ENCODE measurements around the gene RAPGEF1.
"Not testable (repeated sequence)": the region's sequence is repeated elsewhere in the genome, so short reads cannot be mapped to it uniquely, and the experiment has no call there.

The RAPGEF1 gene

GRCh38 chr9:131691969-131692611, 47.8 kb downstream of the RAPGEF1 start:
- H3K4me1 ChIP-seq (ENCODE audit: insufficient read depth, low read length) = peaks cover 34% of the 10 kb centered on the region

GRCh38 chr9:131690941-131691573, 48.8 kb downstream of the RAPGEF1 start:
- H3K4me1 ChIP-seq (ENCODE audit: insufficient read depth, low read length) = peaks cover 31% of the 10 kb centered on the region

More at GRCh38 chr9:131691969-131692611, 47.8 kb downstream of the RAPGEF1 start:
- H3K27ac ChIP-seq (ENCODE audit: low read length) = no peak overlapping the region
- no peak overlapping the region for H3K9ac ChIP-seq (ENCODE audit: low read depth, low read length)
- H3K36me3 ChIP-seq (ENCODE audit: insufficient read depth, low read depth, low read length) = no peaks in the 10 kb centered on the region
- no peak overlapping the region for H3K4me3 ChIP-seq (ENCODE audit: low read length)
- H3K9me3 ChIP-seq (ENCODE audit: insufficient read depth, low read depth, low read length) = no peaks in the 10 kb centered on the region
- no peaks in the 10 kb centered on the region for H3K27me3 ChIP-seq (ENCODE audit: insufficient read depth, low read length)

GRCh38 chr9:131690462-131690861, 49.4 kb downstream of the RAPGEF1 start:
- no peak overlapping the region for H3K27ac ChIP-seq (ENCODE audit: low read length)
- H3K4me1 ChIP-seq (ENCODE audit: insufficient read depth, low read length) = peaks cover 25% of the 10 kb centered on the region
- H3K4me3 ChIP-seq (ENCODE audit: low read length) = no peak overlapping the region
- H3K9me3 ChIP-seq (ENCODE audit: insufficient read depth, low read depth, low read length) = no peaks in the 10 kb centered on the region
- H3K27me3 ChIP-seq (ENCODE audit: insufficient read depth, low read length) = no peaks in the 10 kb centered on the region
- H3K9ac ChIP-seq (ENCODE audit: low read depth, low read length) = no peak overlapping the region
- H3K36me3 ChIP-seq (ENCODE audit: insufficient read depth, low read depth, low read length) = no peaks in the 10 kb centered on the region

More at GRCh38 chr9:131690941-131691573, 48.8 kb downstream of the RAPGEF1 start:
- Histone ChIP-seq H3K36me3 (ENCODE audit: insufficient read depth, low read depth, low read length) (no peaks in the 10 kb centered on the region), H3K9me3 (ENCODE audit: insufficient read depth, low read depth, low read length) (no peaks in the 10 kb centered on the region), H3K4me3 (ENCODE audit: low read length) (no peak overlapping the region), H3K9ac (ENCODE audit: low read depth, low read length) (no peak overlapping the region), H3K27ac (ENCODE audit: low read length) (no peak overlapping the region), H3K27me3 (ENCODE audit: insufficient read depth, low read length) (no peaks in the 10 kb centered on the region)

- Histone ChIP-seq H3K4me1 (ENCODE audit: insufficient read depth, low read length) (peaks cover 10% of the 10 kb centered on the region), H3K9me3 (ENCODE audit: insufficient read depth, low read depth, low read length) (no peaks in the 10 kb centered on the region), H3K4me3 (ENCODE audit: low read length) (no peak overlapping the region), H3K9ac (ENCODE audit: low read depth, low read length) (no peak overlapping the region), H3K27me3 (ENCODE audit: insufficient read depth, low read length) (no peaks in the 10 kb centered on the region), H3K36me3 (ENCODE audit: insufficient read depth, low read depth, low read length) (no peaks in the 10 kb centered on the region), H3K27ac (ENCODE audit: low read length) (no peak overlapping the region)
Measured at GRCh38 chr9:131688377-131688776, 51.5 kb downstream of the RAPGEF1 start.

- Histone ChIP-seq H3K9me3 (ENCODE audit: insufficient read depth, low read depth, low read length) (no peaks in the 10 kb centered on the region), H3K27ac (ENCODE audit: low read length) (no peak overlapping the region), H3K36me3 (ENCODE audit: insufficient read depth, low read depth, low read length) (no peaks in the 10 kb centered on the region), H3K4me1 (ENCODE audit: insufficient read depth, low read length) (peaks cover 26% of the 10 kb centered on the region; the same call in 1 of the 2 replicates), H3K4me3 (ENCODE audit: low read length) (no peak overlapping the region), H3K9ac (ENCODE audit: low read depth, low read length) (no peak overlapping the region), H3K27me3 (ENCODE audit: insufficient read depth, low read length) (no peaks in the 10 kb centered on the region)
Measured at GRCh38 chr9:131685753-131686706, 53.8 kb downstream of the RAPGEF1 start.

- not testable (repeated sequence) for H3K36me3 ChIP-seq (ENCODE audit: insufficient read depth, low read depth, low read length); H3K27me3 ChIP-seq (ENCODE audit: insufficient read depth, low read length); H3K27ac ChIP-seq (ENCODE audit: low read length); H3K9me3 ChIP-seq (ENCODE audit: insufficient read depth, low read depth, low read length); H3K4me3 ChIP-seq (ENCODE audit: low read length)
- Histone ChIP-seq H3K4me1 (ENCODE audit: insufficient read depth, low read length) (peaks cover 45% of the 10 kb centered on the region), H3K9ac (ENCODE audit: low read depth, low read length) (0 out of 2 replicates have a peak overlapping the region, but pooled peaks have one; percentile 17)
Measured at GRCh38 chr9:131683094-131683493, 56.8 kb downstream of the RAPGEF1 start.

GRCh38 chr9:131682261-131682660, 57.6 kb downstream of the RAPGEF1 start:
- H3K36me3 ChIP-seq (ENCODE audit: insufficient read depth, low read depth, low read length) = no peaks in the 10 kb centered on the region
- peaks cover 53% of the 10 kb centered on the region for H3K4me1 ChIP-seq (ENCODE audit: insufficient read depth, low read length)
- H3K9ac ChIP-seq (ENCODE audit: low read depth, low read length) = peak overlapping the region; percentile 30; the same call in 1 of the 2 replicates
- H3K4me3 ChIP-seq (ENCODE audit: low read length) = no peak overlapping the region
- no peak overlapping the region for H3K27ac ChIP-seq (ENCODE audit: low read length)
- no peaks in the 10 kb centered on the region for H3K27me3 ChIP-seq (ENCODE audit: insufficient read depth, low read length)
- no peaks in the 10 kb centered on the region for H3K9me3 ChIP-seq (ENCODE audit: insufficient read depth, low read depth, low read length)

- H3K9ac ChIP-seq (ENCODE audit: low read depth, low read length); H3K4me3 ChIP-seq (ENCODE audit: low read length); H3K27ac ChIP-seq (ENCODE audit: low read length); H3K36me3 ChIP-seq (ENCODE audit: insufficient read depth, low read depth, low read length); H3K9me3 ChIP-seq (ENCODE audit: insufficient read depth, low read depth, low read length); H3K27me3 ChIP-seq (ENCODE audit: insufficient read depth, low read length): not testable (repeated sequence)
- peaks cover 57% of the 10 kb centered on the region for H3K4me1 ChIP-seq (ENCODE audit: insufficient read depth, low read length)
Measured at GRCh38 chr9:131681826-131682225, 58.0 kb downstream of the RAPGEF1 start.

GRCh38 chr9:131681108-131681507, 58.8 kb downstream of the RAPGEF1 start:
- not testable (repeated sequence) for H3K27me3 ChIP-seq (ENCODE audit: insufficient read depth, low read length); H3K9ac ChIP-seq (ENCODE audit: low read depth, low read length); H3K9me3 ChIP-seq (ENCODE audit: insufficient read depth, low read depth, low read length); H3K36me3 ChIP-seq (ENCODE audit: insufficient read depth, low read depth, low read length); H3K27ac ChIP-seq (ENCODE audit: low read length); H3K4me3 ChIP-seq (ENCODE audit: low read length)
- H3K4me1 ChIP-seq (ENCODE audit: insufficient read depth, low read length) = peaks cover 60% of the 10 kb centered on the region

GRCh38 chr9:131679261-131680020, 60.4 kb downstream of the RAPGEF1 start:
- Histone ChIP-seq H3K9ac (ENCODE audit: low read depth, low read length) (no peak overlapping the region), H3K27ac (ENCODE audit: low read length) (peak overlapping the region; percentile 18), H3K9me3 (ENCODE audit: insufficient read depth, low read depth, low read length) (no peaks in the 10 kb centered on the region), H3K4me3 (ENCODE audit: low read length) (no peak overlapping the region), H3K4me1 (ENCODE audit: insufficient read depth, low read length) (peaks cover 74% of the 10 kb centered on the region), H3K27me3 (ENCODE audit: insufficient read depth, low read length) (no peaks in the 10 kb centered on the region), H3K36me3 (ENCODE audit: insufficient read depth, low read depth, low read length) (no peaks in the 10 kb centered on the region)

- Histone ChIP-seq H3K27me3 (ENCODE audit: insufficient read depth, low read length) (no peaks in the 10 kb centered on the region), H3K4me3 (ENCODE audit: low read length) (peak overlapping the region; percentile 19; the same call in 1 of the 2 replicates), H3K4me1 (ENCODE audit: insufficient read depth, low read length) (peaks cover 76% of the 10 kb centered on the region), H3K36me3 (ENCODE audit: insufficient read depth, low read depth, low read length) (no peaks in the 10 kb centered on the region), H3K9ac (ENCODE audit: low read depth, low read length) (peak overlapping the region; percentile 49; the same call in 1 of the 2 replicates), H3K9me3 (ENCODE audit: insufficient read depth, low read depth, low read length) (no peaks in the 10 kb centered on the region), H3K27ac (ENCODE audit: low read length) (peak overlapping the region; percentile 59)
Measured at GRCh38 chr9:131678499-131679111, 61.3 kb downstream of the RAPGEF1 start.
